T-helper 1 cell (primary cell): ENCODE data around the gene COA1.
"Not testable (repeated sequence)": the region's sequence is repeated elsewhere in the genome, so short reads cannot be mapped to it uniquely, and the experiment has no call there.

Experiments used
- DNase-seq, 5 donors: peaks; one replicate each; pipeline ENCODE4 v3.0.0-alpha.2; 2012 to 2020

The COA1 gene

GRCh38 chr7:43625980-43626379 lies 103.3 kb downstream of the COA1 start:
- DNase-seq = no peak

GRCh38 chr7:43625453-43625852 lies 103.9 kb downstream of the COA1 start:
- DNase-seq = peak in 3 of 5 donors; percentile 31 to 49 (median 37)

GRCh38 chr7:43624156-43624555 lies 105.2 kb downstream of the COA1 start:
- no peak for DNase-seq

- DNase-seq = peak in 1 of 5 donors; percentile 32
These were observed 107.4 kb downstream of the COA1 start for GRCh38 chr7:43621729-43622448.

- no peak for DNase-seq
These were observed 109.9 kb downstream of the COA1 start for GRCh38 chr7:43619213-43620012.

GRCh38 chr7:43618073-43618472 lies 111.2 kb downstream of the COA1 start:
- no peak for DNase-seq

GRCh38 chr7:43616977-43617376 lies 112.3 kb downstream of the COA1 start:
- no peak for DNase-seq

- no peak for DNase-seq
These were observed 113.7 kb downstream of the COA1 start for GRCh38 chr7:43615558-43616145.

GRCh38 chr7:43612599-43613589 lies 116.4 kb downstream of the COA1 start:
- peak in 1 of 5 donors; percentile 58 for DNase-seq

- DNase-seq = no peak
These were observed 117.2 kb downstream of the COA1 start for GRCh38 chr7:43612128-43612527.

GRCh38 chr7:43609097-43609496 lies 120.2 kb downstream of the COA1 start:
- no peak for DNase-seq

- no peak for DNase-seq
These were observed 125.1 kb downstream of the COA1 start for GRCh38 chr7:43604251-43604650.

- DNase-seq = no peak
These were observed 127.1 kb downstream of the COA1 start for GRCh38 chr7:43602256-43602655.

GRCh38 chr7:43600056-43600455 lies 129.3 kb downstream of the COA1 start:
- DNase-seq = no peak

GRCh38 chr7:43596426-43596825 lies 132.9 kb downstream of the COA1 start:
- not testable (repeated sequence) for DNase-seq

GRCh38 chr7:43594020-43594419 lies 135.3 kb downstream of the COA1 start:
- no peak for DNase-seq

GRCh38 chr7:43593010-43593409 lies 136.3 kb downstream of the COA1 start:
- no peak for DNase-seq

- no peak for DNase-seq
These were observed 137.0 kb downstream of the COA1 start for GRCh38 chr7:43592326-43592725.

GRCh38 chr7:43591558-43592180 lies 137.7 kb downstream of the COA1 start:
- DNase-seq = no peak

GRCh38 chr7:43590862-43591557 lies 138.3 kb downstream of the COA1 start:
- DNase-seq = peak in 1 of 5 donors; percentile 84

GRCh38 chr7:43589728-43590127 lies 139.6 kb downstream of the COA1 start:
- DNase-seq = no peak
